ENCODE results near the gene SLC18A2. TPM values are rescaled to one million over a fixed set of nuclear protein-coding genes. Genes with fewer than 3 reads are reported as not detected.
A peak's percentile ranks its signal among the peaks of the same experiment; 100 is the strongest.

SLC18A2 gene
- total RNA-seq, 1 experiment from 2014 or later: 4.0 TPM

DNA sequence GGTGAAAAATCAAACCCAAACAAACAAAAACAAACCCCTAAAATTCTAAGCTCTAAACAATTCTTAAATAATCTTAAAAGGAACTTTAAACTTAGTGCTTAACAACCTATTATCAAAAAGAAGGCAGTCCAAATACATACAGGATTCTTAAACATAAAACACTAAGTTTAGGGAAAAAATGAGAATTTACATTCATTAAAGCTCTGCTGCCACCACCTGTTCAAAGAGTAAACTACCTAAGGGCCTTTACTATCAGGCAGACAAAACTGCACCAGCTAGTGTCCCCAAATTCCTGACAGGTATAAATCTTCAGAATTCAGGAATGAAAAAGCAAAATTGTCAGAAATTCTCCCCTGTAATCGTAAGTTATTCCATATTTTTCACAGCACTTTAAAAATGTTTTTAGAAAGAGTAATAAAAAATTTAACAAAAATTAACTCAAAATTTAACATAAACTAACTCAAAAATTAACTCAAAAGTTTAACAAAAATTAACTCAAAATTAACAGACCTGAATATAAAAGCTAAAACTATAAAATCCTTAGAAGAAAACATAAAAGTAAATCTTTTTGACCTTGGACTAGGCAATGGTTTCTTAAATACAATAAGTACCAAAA is 79.2 kb downstream of the SLC18A2 start:
- H2BK15ac ChIP-seq (ENCODE audit: low read depth, low read length): no peak overlapping the region
- H2BK20ac ChIP-seq (ENCODE audit: low read depth, low read length, poor library complexity, severe bottlenecking): no peak overlapping the region
- no peak overlapping the region for H3K23ac ChIP-seq (ENCODE audit: insufficient read length, low read depth, low read length)
- no peak overlapping the region for H3K4me2 ChIP-seq (ENCODE audit: insufficient read depth, insufficient read length, low read length)
- H3K4me1 Mint-ChIP-seq: peaks cover 18 to 21% of the 10 kb centered on the region in 2 experiments
- H4K91ac ChIP-seq (ENCODE audit: insufficient read length, low read depth, low read length): no peak overlapping the region
- H3K27ac ChIP-seq (ENCODE audit: insufficient read length, low read depth, low read length): no peak overlapping the region
- peaks cover 0 to 16% (median 4%) of the 10 kb centered on the region in 3 experiments; a peak in 3 of 7 replicates for H3K36me3 Mint-ChIP-seq (ENCODE audit: insufficient read depth in 1 of 3, low read depth in 3 of 3)
- no peak overlapping the region for H2AFZ ChIP-seq (ENCODE audit: low read length)
- no peaks in the 10 kb centered on the region for H3K9me3 ChIP-seq (ENCODE audit: control insufficient read depth, low read depth, low read length)
- H3T11ph ChIP-seq (ENCODE audit: low read length): no peak overlapping the region
- H2BK120ac ChIP-seq (ENCODE audit: low read depth, low read length, poor library complexity, severe bottlenecking): no peak overlapping the region
- H3K79me2 ChIP-seq (ENCODE audit: insufficient read depth, low read length): no peaks in the 10 kb centered on the region
- H2AK5ac ChIP-seq (ENCODE audit: insufficient read length, low read length): no peak overlapping the region
- no peak overlapping the region for H4K5ac ChIP-seq (ENCODE audit: insufficient read length, low read depth, low read length)
- no peaks in the 10 kb centered on the region; the same call in 1 of the 2 replicates for H3K4me1 ChIP-seq (ENCODE audit: insufficient read depth, low read length)
- no peak overlapping the region for H3K9ac ChIP-seq (ENCODE audit: extremely low read depth, insufficient read length, low read length)
- H3K79me1 ChIP-seq (ENCODE audit: insufficient read depth, low read depth, low read length, poor library complexity, severe bottlenecking): no peaks in the 10 kb centered on the region
- no peaks in the 10 kb centered on the region for H4K20me1 ChIP-seq (ENCODE audit: control insufficient read depth, insufficient read depth, insufficient read length)
- H2BK5ac ChIP-seq (ENCODE audit: insufficient read length, low read length): no peak overlapping the region
- no peak for DNase-seq
- H3K27me3 ChIP-seq (ENCODE audit: insufficient read depth, low read length): no peaks in the 10 kb centered on the region
- H3K4ac ChIP-seq (ENCODE audit: low read depth, low read length): no peak overlapping the region
- H3K14ac ChIP-seq (ENCODE audit: insufficient read depth, low read length): no peak overlapping the region
- H3K23me2 ChIP-seq (ENCODE audit: insufficient read length, low read depth, low read length, poor library complexity, severe bottlenecking): no peaks in the 10 kb centered on the region
- no peaks in the 10 kb centered on the region; a peak in 1 of 5 replicates for H3K9me3 Mint-ChIP-seq
- WGBS (ENCODE audit: extremely low coverage, insufficient read length, low lambda C conversion rate): no CpG with 5 or more reads among the region's 1 CpG
- H2BK12ac ChIP-seq (ENCODE audit: insufficient read length, low read depth, low read length): no peak overlapping the region
- no peak overlapping the region for H3K27ac Mint-ChIP-seq
- H3K18ac ChIP-seq (ENCODE audit: insufficient read length, low read depth, low read length): no peak overlapping the region
- H3K56ac ChIP-seq (ENCODE audit: insufficient read length, low read depth, low read length): no peak overlapping the region
- H3K4me3 Mint-ChIP-seq: no peak overlapping the region
- no peak overlapping the region for H4K8ac ChIP-seq (replicated peaks; ENCODE audit: insufficient read length, low read depth, low read length)
- no peaks in the 10 kb centered on the region for H3K27me3 Mint-ChIP-seq (ENCODE audit: low read depth)
- TF ChIP-seq, protein P1, sequence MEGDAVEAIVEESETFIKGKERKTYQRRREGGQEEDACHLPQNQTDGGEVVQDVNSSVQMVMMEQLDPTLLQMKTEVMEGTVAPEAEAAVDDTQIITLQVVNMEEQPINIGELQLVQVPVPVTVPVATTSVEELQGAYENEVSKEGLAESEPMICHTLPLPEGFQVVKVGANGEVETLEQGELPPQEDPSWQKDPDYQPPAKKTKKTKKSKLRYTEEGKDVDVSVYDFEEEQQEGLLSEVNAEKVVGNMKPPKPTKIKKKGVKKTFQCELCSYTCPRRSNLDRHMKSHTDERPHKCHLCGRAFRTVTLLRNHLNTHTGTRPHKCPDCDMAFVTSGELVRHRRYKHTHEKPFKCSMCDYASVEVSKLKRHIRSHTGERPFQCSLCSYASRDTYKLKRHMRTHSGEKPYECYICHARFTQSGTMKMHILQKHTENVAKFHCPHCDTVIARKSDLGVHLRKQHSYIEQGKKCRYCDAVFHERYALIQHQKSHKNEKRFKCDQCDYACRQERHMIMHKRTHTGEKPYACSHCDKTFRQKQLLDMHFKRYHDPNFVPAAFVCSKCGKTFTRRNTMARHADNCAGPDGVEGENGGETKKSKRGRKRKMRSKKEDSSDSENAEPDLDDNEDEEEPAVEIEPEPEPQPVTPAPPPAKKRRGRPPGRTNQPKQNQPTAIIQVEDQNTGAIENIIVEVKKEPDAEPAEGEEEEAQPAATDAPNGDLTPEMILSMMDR (conservative IDR thresholded peaks at IDR 0.05): peak; percentile 78

All from H9 (cell line).